Stimulated activated naive CD4-positive, alpha-beta T cell treated with Interleukin-2 at 50 U/mL for 16 hours (primary cell): Measurements from ENCODE around the gene TRIM33.
A peak's percentile ranks its signal among the peaks of the same experiment; 100 is the strongest.
"Not testable (repeated sequence)": the region's sequence is repeated elsewhere in the genome, so short reads cannot be mapped to it uniquely, and the experiment has no call there.

ENCODE experiments used
- DNase-seq: peaks from one replicate; lab custom pipeline; 2025; lab: John Stamatoyannopoulos, UW

The TRIM33 gene

DNA sequence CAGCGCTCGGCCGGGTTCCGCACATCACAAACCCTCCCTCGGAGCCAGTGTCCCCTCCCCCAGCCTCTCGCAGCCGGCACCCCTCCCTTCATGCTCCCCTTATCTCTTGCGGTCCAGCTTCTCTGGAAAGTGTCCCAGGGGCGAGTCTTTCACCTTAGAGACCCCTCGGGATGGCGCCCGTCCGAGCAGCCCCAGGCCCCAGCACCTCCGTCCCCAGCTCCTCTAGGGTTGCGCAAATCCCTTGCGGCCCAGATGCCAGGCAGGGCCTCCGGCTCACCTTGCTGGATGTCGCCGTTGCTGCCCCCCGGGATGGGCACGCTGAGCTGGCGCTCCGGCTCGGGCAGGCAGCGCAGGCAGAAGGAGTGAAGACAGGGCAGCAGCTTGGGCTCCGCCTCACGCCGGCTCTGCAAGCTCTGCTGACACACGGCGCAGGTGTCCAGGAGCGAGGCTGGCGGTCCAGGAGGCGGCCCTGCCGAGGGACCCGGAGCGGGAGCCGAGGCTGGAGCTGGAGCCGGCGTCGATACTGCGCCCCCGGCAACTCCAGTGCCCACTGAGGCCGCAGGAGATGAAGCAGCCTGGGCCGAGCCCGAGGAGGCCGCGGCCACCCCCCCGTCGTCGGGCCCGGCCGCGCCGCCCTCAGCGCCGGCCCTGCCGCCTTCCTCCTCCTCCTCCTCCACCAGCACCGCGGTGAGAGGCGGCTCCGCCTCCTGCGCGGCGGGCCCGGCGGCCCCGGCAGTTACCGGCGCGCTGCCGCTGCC is 550 bp downstream of the TRIM33 start:
- DNase-seq, result peak; percentile 57

- DNase-seq, result no peak
These were observed 1.3 kb downstream of the TRIM33 start for GRCh38 chr1:114509596-114510273.

DNA sequence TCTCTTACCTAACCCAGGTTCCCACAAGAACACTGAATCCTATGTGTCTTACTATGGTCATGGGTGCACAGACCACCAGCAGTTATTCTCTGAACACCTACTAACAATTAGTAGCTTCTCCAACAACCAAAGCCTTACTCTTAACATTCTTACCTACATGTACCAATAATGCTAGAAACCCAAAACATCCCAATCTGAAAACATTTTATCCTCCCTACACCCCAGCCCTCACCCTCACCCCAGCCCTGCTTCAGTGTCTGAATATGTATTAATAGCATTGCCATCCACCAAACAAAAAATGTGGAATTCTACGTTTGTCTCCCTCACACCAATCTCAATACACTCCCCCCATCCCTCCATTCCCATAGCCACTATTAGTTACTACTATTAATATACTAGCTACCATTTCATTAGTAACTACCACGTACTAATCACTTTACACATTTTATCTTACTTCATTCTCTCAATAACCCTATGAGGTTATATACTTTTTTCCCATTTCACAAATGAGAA is 2.6 kb downstream of the TRIM33 start:
- no peak for DNase-seq

DNA sequence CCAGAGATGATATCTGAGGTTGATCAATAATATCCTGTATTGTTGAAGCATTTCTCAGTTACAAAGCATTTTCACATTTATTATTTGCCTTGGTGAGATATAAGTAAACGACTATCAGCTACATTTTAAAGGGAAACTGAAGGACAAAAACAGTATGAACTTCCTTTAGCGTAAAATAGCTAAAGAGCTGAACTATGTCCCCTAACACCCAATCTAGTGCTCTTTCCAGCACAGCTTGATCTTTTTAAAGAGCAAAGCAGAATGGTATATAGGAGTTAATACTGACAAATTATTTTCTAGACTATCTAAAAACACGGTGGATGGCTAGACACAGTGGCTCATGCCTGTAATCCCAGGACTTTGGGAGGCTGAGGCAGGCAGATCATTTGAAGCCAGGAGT is 3.5 kb downstream of the TRIM33 start:
- DNase-seq, result no peak

GRCh38 chr1:114505148-114505561 is 5.8 kb downstream of the TRIM33 start:
- no peak for DNase-seq

DNA sequence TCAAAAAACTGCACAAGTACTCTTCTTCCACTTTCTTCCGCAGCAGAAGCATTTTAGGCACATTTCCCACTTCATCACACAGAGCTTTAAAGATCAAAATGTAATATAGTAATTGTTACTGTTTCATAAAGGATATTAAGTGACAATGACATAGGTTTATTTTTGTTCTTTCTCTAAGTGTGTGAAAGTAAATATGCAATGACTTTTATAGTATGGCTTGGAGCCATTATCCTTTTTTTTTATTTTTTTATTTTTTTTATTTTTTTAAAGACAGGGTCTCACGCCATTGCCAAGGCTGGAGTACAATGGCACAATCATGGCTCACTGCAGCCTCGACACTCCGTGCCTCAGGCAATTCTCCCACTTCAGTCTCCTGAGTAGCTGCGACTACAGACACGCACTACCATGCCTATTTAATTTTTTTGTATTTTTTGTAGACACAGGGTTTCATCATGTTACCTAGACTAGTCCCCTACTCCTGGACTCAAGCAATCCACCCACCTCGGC is 7.0 kb downstream of the TRIM33 start:
- DNase-seq, result no peak

DNA sequence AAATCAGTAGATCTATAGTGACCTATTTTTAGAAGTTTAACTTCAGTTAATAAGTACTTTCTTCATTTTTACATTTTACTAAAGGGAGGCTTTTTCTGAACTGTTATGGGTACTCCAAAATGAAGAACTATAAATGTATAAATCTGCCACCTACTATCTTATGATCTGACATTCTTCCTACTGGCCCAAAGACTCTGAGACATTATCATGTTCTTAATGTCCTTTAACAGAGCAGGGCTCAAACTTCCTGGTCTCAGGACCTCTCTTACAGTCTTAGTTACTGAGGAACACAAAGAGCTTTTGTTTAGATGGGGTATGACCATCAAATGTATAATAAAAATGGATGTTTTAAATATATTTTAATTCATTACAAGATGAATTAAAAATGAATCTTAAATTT is 8.9 kb downstream of the TRIM33 start:
- DNase-seq, result no peak

DNA sequence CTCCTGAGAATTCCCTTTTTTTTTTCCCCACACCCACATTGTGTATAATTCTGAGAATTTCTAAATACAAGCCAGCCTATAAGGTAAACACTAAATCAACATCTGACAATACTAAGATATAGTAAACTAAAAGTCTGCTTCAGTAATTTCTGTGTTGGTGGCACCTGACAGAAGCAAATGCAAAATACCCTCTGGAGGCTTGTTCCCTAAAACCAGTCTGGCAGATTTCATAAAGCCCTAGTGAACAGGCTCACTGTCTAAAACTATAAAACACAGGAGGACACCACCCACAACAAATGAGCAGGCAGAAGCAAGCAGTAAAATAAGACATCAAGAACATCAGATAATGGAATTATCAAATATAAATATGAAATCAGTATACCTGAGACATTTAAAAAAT is 11.5 kb downstream of the TRIM33 start:
- no peak for DNase-seq

DNA sequence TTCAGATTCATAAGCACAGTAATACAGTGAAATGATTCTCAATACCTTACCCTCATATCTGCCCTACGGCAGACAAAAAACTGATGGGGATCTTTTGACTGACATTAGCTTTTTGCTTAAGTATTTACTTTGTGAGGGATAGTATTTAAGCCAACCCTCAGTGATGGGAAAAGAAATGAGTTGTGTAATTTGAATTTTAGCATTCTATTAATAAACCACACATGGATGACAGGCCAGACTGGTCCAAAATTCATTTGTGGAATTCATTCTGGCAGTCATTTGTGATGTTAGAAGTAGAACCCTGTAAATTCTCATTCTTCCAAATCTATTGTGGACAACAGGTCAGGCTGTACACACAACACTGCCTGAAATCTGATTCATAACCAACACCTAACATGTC is 14.9 kb downstream of the TRIM33 start:
- DNase-seq, result no peak

GRCh38 chr1:114495486-114495885 is 15.5 kb downstream of the TRIM33 start:
- DNase-seq, result no peak

DNA sequence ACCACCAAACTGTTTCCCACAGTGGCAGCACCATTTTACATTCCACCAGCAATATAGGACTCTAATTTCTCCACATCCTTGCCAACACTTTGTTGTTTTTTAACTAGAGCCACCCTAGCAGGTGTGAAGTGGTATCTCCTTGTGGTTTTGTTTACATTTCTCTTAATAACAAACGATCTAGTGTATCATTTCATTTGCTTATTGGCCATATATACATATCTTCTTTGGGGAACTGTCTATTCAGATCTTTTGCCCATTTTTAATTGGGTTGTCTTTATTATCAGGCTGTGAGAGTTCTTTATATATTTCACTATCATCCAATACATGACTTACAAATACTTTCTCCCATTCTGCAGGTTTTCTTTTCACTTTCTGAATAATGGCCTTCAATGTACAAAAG is 18.0 kb downstream of the TRIM33 start:
- no peak for DNase-seq

GRCh38 chr1:114490274-114490693 is 20.7 kb downstream of the TRIM33 start:
- DNase-seq, result no peak

GRCh38 chr1:114488739-114489138 is 22.3 kb downstream of the TRIM33 start:
- DNase-seq, result no peak

GRCh38 chr1:114485286-114485685 is 25.7 kb downstream of the TRIM33 start:
- no peak for DNase-seq

GRCh38 chr1:114482585-114482984 is 28.4 kb downstream of the TRIM33 start:
- no peak for DNase-seq

DNA sequence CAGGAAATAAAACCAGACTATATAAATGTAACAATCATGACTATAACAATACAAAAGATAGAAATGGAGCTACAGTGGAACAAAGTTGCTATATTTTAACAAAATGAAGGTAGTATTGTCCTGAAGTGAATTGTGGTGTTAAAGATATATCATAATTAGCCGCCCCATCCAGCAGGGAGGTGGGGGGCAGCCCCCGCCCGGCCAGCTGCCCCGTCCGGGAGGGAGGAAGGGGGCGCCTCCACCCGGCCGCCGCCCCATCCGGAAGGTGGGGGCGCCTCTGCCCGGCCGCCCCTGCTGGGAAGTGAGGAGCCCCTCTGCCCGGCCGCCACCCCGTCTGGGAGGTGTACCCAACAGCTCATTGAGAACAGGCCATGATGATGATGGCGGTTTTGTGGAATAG is 31.4 kb downstream of the TRIM33 start:
- DNase-seq, result not testable (repeated sequence)

DNA sequence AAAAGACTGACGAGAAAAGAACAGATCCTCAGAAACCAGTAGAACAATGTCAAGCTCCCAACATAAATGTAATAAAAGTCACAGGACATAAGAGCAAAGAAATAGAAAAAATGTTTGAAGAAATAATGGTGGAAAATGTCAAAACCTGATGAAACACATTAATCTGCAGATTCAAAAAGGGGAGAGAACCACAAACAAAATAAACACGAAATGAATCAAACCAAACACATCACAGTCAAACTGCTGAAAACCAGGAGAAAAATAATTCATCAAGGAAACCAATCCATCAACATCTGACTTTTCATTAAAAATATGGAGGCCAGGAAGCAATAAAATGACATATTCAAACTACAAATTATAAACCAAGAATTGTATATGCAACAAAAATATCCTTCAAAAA is 31.9 kb downstream of the TRIM33 start:
- no peak for DNase-seq

- no peak for DNase-seq
These were observed 37.2 kb downstream of the TRIM33 start for GRCh38 chr1:114473796-114474195.

DNA sequence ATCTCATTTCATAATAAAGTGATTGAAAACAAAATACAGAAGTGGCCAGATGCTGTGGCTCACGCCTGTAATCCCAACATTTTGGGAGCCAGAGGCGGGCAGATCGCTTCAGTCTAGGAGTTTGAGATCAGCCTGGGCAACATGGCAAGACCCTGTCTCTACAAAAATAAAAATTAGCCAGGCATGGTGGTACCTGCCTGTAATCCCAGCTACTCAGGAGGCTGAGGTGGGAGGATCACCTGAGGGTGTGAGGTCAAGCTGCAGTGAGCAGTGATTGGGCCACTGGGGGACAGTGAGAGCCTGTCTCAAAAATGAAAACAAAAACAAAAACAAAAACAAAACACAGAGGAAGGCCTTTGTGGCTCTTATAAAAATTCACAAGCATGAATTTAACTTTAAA is 38.6 kb downstream of the TRIM33 start:
- DNase-seq, result no peak

DNA sequence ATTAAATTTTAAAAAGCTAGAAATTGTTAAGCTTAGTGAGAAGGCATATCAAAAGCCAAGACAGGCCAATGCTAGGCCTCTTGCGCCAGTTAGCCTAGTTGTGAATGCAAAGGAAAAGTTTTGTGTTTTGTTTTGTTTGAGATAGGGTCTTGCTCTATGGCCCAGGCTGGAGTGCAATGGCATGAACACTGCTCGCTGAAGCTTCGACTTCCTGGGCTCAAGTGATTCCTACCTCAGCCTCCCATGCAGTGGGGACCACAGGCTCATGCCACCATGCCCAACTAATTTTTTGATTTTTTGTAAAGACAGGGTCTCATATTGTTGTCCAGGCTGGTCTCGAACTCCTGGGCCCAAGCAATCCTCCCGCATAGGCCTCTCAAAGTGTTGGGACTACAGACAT is 40.3 kb downstream of the TRIM33 start:
- no peak for DNase-seq

GRCh38 chr1:114468710-114469468 is 42.1 kb downstream of the TRIM33 start:
- DNase-seq, result no peak

- DNase-seq, result no peak
These were observed 43.0 kb downstream of the TRIM33 start for GRCh38 chr1:114468047-114468446.

DNA sequence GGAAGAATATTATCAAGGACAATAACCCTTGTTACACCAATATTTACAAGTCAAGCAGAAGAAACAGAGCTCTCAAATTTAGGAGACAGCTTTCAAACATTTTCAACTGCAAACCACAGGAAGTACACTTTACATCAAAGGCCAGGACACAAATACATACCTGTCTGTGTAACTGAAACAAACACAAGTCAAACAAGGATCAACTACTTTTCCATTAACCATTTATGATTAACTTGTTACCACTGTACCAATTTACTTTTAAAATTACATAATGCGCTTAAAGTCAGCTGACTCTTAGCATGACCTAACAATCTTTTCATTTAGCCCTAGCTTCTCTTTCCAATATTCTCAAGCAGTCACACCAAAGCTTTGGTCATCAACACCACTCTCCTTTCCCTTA is 43.5 kb downstream of the TRIM33 start:
- no peak for DNase-seq
